HFF-Myc (cell line): ENCODE data around the gene RNLS.

ENCODE experiments used
- DNase-seq: peaks from one replicate; pipeline ENCODE4 v3.0.0-alpha.2; 2011; ENCODE audit warnings: low read depth; ENCODE audit errors: extremely low read depth
- H3K4me3 ChIP-seq: replicated peaks from 2 replicates; pipeline ENCODE4 v1.5.1; 2011; ENCODE audit warnings: low read depth, mild to moderate bottlenecking, control low read depth, low read length
- TF ChIP-seq, protein P1 (sequence below): IDR thresholded peaks from 2 replicates; pipeline ENCODE4 v1.5.1; 2012; ENCODE audit warnings: mild to moderate bottlenecking, low read depth, low read length, control low read depth; ENCODE audit errors: missing control alignments

Gene RNLS

DNA sequence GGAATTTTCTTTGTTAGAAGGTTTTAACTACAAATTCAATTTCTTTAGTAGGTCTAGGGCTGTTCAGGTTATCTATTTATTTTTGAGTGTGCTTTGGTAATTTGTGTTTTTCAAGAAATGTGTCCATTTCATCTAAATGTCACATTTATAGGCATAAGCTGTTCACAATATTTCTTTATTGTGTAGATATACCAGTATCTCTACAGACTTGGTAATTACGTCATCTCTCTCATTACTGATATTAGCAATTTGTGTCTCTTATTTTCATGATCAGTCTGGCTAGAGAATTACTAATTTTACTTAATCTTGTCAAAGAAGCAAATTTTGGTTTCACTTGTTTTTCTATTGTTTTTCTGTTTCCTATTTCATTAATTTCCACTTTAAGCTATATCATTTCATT lies 152.0 kb downstream of the RNLS start:
- TF ChIP-seq, protein P1, sequence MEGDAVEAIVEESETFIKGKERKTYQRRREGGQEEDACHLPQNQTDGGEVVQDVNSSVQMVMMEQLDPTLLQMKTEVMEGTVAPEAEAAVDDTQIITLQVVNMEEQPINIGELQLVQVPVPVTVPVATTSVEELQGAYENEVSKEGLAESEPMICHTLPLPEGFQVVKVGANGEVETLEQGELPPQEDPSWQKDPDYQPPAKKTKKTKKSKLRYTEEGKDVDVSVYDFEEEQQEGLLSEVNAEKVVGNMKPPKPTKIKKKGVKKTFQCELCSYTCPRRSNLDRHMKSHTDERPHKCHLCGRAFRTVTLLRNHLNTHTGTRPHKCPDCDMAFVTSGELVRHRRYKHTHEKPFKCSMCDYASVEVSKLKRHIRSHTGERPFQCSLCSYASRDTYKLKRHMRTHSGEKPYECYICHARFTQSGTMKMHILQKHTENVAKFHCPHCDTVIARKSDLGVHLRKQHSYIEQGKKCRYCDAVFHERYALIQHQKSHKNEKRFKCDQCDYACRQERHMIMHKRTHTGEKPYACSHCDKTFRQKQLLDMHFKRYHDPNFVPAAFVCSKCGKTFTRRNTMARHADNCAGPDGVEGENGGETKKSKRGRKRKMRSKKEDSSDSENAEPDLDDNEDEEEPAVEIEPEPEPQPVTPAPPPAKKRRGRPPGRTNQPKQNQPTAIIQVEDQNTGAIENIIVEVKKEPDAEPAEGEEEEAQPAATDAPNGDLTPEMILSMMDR: no peak
- no peak for DNase-seq
- no peak overlapping the region for H3K4me3 ChIP-seq

DNA sequence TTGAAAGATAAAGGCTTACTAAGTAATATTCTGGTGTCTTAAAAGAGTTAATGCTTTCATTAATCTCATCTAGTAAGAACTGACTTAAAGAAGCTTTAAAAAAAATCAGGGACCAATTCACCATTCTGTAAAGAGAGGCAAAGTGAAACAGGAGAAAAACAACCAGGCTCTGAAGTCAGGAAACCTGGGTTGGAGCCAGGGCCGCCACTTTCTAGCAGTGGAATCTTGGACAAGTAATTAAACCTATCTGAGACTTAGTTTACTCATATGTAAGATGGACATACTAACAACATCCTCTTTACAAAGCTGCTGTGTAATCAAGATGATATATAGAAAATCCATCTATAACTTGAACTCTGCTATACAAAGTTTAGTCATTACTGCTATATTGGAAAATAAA lies 154.1 kb downstream of the RNLS start:
- no peak for DNase-seq
- no peak overlapping the region for H3K4me3 ChIP-seq
- TF ChIP-seq, protein P1: no peak

DNA sequence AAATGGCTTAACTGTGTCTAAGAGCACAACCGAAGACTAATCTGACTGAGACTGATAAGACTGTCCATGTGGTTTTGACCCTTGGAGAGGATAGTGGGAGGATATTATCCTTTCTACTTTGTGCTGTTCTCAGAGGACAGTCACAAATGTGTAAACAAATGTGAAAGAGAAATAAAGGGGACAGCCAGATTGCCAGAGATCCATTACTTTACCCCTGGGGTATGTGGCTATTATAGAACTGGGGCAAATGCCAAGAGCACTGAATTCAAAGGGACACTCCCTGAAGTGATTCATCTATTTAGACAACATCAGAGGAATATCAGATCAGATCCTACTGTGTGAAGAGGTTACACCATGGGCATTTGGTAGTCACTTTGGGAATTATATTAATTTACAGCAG lies 154.7 kb downstream of the RNLS start:
- no peak overlapping the region for H3K4me3 ChIP-seq

DNA sequence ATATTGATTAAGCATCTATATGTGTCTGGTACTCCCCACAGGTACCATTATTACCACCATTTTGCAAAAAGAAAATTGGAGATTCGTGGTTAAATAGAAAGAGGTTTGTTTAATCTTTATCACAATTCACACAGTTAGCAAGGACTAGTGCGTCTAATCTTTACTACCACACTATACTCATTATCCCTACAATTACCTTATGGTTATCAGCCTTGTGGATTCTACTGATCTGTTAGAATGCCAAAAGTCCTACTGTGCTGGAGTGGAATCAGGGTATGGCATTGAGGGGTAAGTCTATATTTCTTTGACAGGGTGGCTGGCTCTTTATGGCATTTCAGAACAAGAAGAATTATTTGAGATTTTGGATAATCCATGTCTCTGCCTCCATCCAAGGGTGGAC lies 156.1 kb downstream of the RNLS start:
- no peak for DNase-seq
- no peak overlapping the region for H3K4me3 ChIP-seq
- TF ChIP-seq, protein P1: no peak

More for the DNA sequence above, 154.7 kb downstream of the RNLS start:
- no peak for DNase-seq
- TF ChIP-seq, protein P1: no peak

DNA sequence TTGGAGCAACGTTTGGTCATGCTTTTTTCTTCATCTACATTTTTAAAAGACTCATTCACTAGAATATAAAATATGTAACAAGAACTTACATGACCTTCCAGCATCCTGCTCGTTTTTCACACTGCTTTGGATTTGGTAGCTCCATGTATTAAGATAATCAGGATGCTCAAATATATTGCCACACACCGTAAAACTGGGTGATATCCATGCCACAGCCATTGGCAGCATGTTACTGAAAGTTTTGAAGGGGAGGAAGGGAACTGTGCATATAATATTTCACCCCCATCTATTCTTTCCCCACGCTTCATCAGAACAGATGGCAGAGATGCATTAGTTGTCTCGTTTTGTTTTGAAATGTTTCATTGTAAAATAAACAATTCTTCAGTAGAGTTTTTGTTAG lies 158.2 kb downstream of the RNLS start:
- TF ChIP-seq, protein P1: no peak
- DNase-seq: no peak

DNA sequence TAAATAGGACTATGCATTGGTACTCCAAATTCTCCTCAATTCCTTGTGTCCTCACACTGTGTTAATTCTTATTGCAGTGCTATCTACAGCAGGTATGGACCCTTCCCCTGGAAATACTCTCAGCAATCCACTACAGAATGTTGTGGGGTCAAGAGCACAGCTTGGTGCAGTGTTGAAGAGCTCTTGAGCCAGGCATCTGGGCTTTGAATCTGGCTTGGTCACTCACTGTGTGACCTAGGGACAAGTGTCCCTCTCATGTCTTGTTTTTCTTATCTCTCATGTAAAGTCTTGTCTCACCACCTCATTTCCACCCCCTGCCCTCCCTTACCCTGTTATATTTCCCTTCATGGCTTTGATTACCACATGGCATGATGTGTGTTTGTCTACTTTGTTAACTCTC lies 159.4 kb downstream of the RNLS start:
- DNase-seq: no peak
- TF ChIP-seq, protein P1: no peak
- H3K4me3 ChIP-seq: no peak overlapping the region

More for the DNA sequence above, 158.2 kb downstream of the RNLS start:
- no peak overlapping the region for H3K4me3 ChIP-seq

DNA sequence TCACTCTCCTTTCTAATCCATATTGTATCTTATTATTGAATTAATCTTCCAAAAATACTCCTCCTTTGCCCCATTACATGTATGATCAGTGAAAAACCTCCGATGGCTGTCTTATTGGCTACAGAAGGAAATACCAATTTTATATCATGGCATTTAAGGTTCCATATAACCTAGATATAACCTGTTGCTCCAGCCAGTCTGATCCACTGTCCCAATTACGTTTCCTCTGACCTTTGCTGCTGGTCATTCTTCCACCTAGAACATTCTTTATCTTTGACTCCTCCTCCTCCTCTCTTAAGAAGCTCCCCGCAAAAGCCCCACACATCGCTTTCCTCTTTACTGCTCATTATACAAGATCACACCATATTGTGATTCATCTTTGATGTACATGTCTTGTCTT lies 161.5 kb downstream of the RNLS start:
- TF ChIP-seq, protein P1: no peak
- H3K4me3 ChIP-seq: no peak overlapping the region
- no peak for DNase-seq
